Measurements from ENCODE around the gene SPART.

Gene SPART, protein sequence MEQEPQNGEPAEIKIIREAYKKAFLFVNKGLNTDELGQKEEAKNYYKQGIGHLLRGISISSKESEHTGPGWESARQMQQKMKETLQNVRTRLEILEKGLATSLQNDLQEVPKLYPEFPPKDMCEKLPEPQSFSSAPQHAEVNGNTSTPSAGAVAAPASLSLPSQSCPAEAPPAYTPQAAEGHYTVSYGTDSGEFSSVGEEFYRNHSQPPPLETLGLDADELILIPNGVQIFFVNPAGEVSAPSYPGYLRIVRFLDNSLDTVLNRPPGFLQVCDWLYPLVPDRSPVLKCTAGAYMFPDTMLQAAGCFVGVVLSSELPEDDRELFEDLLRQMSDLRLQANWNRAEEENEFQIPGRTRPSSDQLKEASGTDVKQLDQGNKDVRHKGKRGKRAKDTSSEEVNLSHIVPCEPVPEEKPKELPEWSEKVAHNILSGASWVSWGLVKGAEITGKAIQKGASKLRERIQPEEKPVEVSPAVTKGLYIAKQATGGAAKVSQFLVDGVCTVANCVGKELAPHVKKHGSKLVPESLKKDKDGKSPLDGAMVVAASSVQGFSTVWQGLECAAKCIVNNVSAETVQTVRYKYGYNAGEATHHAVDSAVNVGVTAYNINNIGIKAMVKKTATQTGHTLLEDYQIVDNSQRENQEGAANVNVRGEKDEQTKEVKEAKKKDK

DNA sequence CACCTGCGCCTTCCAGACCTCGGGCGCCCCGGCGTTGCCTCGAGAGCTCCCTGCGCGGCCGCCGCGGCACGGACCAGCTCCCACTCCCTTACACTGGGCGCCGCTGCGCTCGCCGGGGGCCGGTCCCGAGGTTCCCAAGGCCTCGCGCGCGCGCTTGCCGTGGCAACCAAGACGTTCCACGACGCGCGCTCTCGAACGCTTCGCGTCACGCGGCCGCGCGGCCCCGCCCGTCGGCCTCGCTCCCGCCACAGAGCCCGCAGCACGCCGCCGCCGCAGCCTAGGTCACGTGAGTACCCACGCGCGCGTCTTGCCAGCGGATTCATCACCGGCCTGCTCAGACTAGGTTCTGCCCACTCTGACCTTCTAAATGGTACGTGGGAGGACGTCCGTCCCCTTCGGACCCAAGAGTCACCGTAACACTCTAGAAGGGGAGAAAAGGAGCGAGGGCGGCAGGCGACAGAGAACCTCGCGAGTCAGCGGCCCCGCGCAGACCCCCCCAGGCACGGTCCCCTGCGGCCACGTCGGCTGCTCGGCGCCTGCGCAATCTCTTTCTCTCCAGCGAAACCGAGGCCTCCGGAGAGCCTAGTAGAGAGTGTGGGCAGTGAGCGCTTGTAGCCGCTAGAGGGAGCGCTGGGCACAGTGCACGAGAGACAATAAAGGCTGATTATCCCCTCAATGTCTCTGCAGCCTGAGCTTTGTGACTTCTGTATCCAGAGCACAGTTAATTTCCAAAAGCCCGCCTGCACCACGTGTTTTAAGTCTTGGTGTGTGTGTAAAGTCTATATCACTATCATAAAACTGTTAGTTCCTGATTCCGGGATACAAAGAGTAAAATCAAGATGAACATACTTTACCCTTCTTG is at the start of gene SPART:
Gene SPART, minus strand, starts transcription at position 173 of the 862 bp plus-strand sequence. CDS start 10,564 bp downstream, outside the sequence.
- DNase-seq = peak; percentile 87

DNA sequence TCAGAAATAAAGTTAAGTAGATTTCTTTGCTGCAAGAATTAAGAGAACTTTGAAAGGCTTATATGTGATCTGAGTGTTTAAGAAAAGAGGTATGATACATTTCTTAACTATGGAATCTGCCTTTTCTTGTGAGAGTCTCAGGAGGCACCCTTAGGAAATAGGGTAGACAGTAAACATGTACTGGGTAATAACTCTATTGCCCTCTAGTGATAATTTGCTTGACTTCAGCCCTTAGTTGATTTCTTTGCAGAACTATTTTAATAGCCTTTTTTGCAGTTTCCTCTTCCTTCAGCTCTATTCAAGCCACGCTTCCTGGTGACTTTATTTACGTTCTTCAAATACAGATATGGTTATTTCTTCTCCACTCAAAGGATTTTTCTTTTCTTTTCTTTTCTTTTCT is 49.1 kb upstream of the SPART start:
- no peak for DNase-seq

DNA sequence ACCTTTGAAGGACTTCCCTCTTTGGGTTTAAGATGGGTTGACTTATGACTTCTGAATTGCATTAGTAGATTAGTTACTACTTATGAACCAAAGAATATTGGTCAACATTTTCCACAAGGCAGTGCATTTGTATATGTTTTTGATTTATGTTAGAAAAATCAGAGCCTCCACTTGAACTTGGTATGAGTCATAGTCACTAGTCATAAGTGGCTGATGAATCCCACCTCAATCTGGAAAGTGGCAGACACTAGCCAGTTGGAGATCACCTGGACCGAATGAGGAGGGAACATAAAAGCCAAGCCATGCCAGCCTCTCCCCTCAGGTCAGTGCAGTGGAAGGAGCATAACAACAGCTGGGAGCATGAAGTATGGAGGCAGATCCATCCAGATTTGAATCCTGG is 39.3 kb upstream of the SPART start:
- no peak for DNase-seq

DNA sequence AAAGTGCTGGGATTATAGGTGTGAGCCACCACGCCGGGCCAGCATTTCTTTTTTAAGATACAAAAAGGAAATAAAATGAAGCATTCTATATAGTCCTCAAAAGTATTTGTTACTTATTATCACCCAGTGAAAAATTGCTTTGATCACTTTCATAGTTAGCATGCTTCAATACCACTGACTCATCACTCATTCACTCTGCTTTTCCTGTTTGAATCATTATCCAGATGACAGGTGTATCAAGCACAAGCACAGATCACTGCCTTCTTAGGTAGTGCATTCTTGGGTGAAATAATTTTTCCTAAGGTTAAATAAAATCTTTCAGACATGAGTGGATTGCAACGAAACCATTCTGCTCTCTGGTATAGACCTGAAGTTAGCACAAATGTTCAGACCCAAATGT is 35.8 kb upstream of the SPART start:
- no peak for DNase-seq

DNA sequence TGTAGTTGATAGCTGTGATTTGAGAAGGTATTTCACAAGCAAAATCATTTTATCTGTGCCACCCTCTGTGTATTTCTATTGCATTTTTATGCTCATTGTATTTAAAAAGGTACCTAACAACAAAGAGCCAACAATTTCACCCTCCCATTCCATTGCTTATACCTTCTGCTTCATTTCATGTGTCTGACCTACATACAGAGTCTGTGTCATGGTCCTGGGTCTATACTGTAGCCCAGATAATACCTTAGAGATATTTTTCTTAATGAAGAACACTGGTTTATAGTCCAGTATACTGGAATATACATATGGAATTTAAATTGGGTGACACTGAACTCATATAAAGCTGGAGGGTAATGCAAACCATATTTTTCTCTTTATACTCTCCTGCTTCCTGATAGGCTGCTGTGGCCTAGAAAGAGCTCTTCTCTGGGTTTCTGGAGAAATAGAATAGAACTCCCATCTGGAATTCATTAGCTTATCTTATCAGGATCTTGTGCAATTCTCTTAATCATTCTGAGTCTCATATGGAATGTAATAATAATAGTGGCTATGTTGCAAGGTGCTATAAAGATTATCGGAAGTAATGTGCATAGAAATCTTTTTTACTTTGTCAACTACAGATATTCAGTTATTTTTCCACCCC is 31.8 kb upstream of the SPART start:
- DNase-seq = no peak

DNA sequence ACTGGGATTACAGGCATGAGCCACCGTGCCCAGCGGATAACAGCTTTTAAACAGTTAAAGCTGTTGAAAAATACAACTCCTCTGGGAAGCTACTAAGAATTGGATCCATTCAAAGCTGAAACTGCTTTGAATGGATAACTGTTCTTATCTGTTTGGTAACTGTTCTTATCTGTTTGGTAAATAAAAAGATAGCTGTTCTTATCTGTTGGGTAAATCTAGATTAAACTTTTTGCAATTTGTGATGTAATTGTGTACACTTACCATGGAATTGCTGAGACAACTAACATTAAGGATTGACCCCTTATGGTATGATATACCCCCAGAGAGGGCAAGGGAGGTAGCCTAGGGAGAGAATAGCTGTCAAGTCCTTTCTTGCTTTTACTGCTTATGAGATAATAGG is 27.9 kb upstream of the SPART start:
- no peak for DNase-seq

DNA sequence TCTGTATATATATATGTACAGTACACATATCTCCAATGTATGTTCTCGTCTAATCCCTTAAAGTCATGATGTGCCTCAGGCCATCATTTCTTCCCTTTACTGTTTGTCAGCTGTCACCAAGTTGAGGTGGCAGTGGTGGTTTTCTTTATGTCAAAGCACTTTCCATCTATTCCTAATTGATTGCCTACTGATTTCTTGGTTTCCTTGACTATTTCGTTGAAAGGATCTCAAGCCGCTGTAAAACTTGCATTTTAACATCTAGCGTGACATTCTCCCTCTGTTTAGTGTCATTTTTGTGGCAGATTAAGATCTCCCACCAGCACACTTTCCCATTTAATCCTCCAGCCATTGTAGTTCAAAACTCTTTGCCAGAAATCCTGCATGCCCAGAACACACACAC is 25.0 kb upstream of the SPART start:
- DNase-seq = no peak

DNA sequence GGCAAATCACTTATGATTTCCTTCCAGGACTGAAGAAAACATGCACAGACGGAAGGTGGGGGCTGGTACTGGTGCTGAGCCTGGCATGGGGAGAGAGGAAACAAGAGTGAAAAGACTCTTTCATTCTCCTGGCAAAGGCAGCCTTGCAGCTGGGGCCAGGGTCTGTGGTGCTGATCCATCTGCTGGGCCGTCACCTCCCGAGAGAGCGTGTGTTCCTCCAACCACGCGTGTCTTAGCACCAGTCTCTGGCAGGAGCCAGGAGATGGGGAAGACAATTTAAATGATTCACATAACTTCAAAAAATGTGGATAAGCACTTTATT is 23.9 kb upstream of the SPART start:
- DNase-seq = no peak

DNA sequence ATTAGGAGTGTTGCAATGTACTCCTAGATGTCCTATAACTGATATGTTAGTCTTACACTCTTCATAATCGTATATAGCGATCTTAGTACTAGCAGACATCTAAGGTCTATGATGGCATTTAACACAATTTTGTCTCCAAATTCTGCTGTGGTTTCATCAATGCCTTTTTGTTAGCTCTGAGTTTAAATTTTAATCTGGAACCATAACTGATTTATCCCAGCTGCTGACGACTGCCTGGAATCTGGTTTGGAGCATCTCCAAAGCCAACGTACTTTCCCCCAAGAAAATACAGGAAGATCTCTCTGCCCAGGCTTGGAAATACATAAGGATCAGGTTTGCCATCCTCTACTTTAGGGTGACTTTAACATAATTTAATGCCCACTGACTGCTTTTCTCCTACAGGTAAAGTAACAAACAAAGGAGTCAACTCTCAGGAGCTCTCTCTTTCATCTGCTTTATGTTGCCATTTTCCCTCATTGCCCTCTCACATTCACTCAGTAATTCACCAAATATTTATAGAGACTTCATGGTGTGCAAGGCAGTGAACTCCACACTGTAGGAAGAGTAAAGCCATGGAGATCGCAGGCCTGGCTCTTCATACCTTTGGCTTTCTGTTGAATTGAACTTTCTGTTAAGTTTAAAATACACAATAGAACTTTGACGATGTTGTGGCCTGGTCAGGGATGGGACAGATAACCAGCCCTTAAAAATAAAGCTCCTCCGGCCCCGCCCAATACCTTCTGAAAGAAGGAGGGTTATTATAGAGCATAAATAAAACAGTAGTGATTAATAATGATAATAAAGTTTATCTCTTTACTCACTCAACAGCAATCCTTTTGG is 23.3 kb upstream of the SPART start:
- no peak for DNase-seq

DNA sequence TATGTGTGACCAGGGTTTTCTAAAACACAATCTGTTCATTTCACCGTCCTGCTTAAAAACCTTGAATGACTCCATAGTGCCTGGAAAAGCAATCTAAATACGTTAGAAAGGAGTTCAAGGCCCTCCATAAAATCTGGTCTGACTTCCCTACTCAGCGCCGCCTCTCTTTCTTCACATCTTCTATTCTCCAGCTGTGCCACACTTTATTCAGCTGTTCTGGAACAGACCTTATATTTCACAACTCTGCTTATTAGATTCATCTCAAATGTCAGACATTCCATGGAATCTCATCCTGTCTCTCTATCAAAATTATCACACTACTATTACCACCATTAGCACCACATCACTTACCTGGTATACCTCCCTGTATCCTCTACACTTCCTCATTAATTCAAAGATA is 19.8 kb upstream of the SPART start:
- DNase-seq = no peak

DNA sequence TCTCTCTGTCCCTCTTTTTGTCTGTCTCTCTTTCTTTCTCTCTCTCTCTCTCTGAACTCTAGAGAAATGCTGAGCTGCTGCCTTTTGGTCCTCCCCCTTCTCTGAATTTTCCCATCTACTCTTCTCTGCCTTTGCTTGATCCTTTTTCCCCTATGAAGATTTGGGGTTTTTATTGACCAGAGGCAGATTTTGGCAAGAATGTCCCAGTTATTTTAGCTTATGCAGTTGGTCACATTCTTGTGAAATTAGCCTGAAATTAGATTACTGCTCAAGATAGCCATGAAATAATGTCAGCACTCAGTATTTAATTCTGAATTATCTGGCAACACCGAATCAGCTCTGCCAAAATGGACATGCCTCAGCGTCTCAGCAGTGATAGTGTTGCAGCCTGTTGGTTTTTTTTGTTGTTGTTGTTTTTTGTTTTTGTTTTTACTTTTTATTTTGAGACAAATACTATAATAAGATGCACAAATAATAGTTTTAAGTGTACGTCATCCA is 17.2 kb upstream of the SPART start:
- no peak for DNase-seq

DNA sequence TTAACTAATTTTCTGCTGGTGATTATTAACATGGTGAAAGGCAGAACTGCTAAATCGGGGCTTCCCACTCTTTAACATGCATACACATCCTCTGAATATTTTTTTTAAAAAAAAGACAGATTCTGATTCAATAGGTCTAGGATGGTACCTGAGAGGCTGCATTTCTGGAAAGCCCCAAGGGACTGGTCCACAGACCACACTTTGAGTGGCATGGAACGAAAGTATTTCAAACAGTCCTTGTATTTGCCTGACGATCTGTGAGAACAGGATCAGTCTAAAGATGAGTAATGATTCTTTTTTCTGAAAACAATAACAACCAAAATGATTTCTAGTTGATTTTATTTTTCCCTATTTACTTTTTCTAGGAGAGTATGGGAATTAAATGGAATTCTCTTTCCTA is 16.7 kb upstream of the SPART start:
- no peak for DNase-seq

DNA sequence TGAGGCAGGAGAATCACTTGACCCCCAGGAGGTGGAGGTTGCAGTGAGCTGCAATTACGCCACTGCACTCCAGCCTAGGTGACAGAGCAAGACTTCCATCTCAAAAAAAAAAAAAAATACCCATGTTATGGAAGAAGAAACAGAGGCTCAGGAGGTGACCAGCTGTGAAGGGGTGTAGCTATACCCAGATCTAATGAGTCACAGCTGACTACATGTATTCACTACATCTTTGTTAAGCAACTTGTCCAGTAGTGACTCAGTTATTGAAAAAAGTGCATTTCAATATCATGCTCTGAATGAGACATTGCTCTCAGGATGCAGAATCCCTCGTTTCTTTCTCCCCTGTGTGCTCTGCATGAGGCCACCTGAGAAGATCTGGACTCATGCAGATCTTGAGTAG is 16.1 kb upstream of the SPART start:
- no peak for DNase-seq

DNA sequence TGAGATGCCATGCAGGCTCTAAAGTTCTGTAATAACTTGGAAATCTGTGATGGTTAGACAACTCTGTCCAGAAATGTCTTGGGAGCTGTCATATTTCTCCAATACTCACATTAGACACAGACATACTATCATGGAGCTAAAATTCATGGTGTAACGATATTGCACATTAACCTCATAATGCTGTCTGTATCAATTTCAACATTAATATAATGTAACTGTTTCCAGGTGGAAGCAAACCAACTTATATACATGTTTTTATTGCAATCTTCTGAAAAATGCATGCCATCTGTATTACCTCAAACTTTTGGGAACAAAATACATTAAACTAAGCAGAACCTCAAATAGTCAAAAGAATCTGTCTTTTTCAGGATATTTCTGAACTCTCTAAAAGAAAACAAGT is 14.7 kb upstream of the SPART start:
- DNase-seq = no peak

DNA sequence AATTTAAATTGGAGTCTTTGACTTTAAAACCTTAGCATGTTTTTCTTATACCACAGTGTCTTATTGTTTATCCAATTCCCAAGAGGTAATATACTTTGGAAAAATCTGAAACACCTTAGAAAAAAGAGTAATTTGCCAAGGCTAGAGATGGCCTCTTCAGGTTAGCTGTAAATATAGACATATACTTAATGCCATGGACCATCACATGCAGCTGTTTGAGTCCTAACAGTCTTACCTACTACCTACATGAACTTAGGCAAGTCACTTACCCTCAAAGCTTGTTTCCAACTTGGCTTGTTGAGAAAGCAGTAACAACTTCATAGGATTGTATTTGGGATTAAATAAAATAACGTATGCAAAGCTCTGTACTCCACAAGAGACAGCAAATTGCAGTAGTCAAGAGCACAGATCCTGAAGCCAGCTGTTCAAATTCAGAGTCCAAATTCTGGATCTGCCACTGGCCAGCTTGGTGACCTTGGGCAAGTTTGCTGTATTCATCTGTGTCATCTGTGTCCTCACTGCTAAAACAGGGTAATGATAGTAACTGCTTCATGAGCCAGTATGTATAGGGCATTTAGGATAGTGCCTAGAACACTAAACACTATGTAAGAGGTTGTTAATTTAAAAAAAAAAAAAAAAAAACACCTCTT is 13.2 kb upstream of the SPART start:
- DNase-seq = no peak

DNA sequence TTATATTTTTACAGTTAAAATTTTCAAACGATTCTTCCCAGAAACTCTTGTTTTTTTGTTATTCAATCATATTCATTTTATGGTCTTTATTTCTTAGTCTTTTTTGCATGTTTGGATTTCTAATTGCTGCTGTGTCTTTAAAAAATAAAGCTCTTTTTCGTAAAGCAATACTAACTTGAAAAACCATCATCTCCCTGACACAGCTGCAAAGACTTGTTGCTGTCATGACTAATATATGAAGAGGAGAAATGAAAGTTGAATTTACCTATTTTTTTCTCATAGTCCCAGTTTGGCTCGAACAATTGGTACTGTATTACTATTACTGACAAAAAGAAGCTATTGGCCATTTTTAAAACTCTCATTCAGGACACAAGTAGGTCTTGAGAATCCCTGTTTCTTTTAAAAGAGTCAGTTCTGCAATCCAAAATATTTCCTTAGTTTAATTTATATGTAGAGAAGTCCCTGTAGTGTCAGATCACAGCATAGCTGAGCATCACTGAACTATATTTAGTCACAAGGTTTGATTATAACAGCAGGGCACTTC is 12.1 kb upstream of the SPART start:
- DNase-seq = no peak

DNA sequence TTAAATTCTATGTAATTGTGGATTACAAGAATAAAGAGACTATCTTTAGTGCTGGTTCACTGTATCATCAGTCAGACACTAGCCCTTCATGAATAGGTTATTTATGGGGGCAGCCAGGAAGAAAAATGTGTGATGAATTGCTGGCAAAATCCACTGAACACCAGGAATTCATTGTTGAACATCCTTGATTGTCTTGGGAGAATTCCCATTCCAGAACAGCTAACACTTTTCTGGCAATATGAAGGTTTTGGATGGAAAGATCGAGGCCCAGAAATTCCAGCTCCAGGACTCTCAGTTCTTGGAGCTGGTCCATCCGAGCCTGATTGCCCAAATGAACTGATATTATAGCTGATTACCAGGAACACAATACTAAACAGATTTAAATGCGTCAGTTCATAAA is 11.5 kb upstream of the SPART start:
- no peak for DNase-seq

DNA sequence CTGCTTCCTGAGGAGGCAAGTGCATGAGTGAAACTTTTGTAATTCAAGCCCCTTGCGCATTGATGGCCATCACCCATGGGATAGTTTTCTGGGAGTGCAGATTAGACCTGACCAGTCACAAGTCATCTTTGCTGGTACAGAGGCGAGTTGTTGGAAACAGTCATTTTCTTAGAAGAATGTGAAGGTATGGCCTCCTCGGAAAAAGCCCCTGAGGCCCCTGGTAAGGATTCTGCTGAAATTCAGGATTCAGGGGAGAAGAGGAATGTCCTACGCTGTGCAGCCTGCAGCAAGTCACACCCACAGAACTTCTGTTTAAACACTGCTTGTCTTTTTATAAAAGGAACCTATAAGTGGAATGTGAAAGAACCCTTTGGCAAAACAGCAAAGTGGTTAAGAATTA is 11.0 kb upstream of the SPART start:
- no peak for DNase-seq

DNA sequence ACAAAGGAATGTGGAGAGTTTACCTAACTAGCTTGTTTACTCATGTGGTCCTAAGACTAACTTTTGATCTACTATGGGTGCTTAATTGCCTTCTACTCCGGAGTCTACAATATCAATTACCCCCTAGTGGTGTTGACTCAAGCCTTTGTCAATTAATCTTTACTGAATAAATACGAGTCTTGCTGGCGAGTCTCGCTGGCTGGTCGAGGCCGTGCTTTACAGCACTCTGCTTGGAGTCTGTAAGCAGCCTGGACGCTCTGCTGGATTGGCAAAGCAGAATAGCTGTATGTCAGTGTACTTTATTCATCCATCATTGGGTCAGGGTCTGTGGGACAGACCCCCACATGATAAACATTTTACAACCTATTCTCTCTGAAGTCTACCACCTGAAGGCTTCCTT is 9.9 kb upstream of the SPART start:
- no peak for DNase-seq

DNA sequence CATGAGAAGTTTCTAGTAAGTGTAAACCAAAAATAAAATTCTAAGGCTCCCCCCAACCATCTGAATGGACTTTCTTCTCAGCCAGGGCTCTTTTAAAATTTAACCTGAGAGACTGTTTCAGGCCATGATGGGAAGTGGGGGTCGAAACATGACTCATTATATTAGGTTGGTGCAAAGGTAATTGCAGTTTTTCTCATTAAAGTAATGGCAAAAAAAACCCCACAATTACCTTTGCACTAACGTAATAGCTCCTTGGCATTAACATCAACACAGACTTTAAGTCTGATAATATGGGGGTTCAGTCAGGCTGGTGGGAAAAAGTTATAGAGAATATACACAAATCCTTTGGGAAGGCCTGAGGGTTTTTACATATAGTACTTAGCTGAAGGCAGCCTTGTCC is 9.4 kb upstream of the SPART start:
- DNase-seq = no peak
